ENCODE data around the gene TEAD3. TPM values are rescaled to one million over a fixed set of nuclear protein-coding genes. Genes with fewer than 3 reads are reported as not detected.

The TEAD3 gene
- total and polyA plus RNA-seq, 7 donors, result 14.4 to 95.8 (median 50.4) TPM

- intact Hi-C loops (cut with DNase I), result no loop called here
- H3K27me3 ChIP-seq, result no peaks in the 10 kb centered on the region
- H3K27ac ChIP-seq, result no peak overlapping the region
- no peaks in the 10 kb centered on the region for H3K4me1 ChIP-seq
- WGBS, 2 donors, result 77% methylated on average over 7 of the region's 7 CpGs
- no peak for DNase-seq
- H3K36me3 ChIP-seq, result no peaks in the 10 kb centered on the region
- TF ChIP-seq POLR2AphosphoS5 (IDR thresholded peaks at IDR 0.05), result no peak
- TF ChIP-seq EP300 (IDR thresholded peaks at IDR 0.05), result no peak
- TF ChIP-seq CTCF (IDR thresholded peaks at IDR 0.05), result no peak
- no peak for TF ChIP-seq POLR2A (IDR thresholded peaks at IDR 0.05)
- H3K9me3 ChIP-seq, result no peaks in the 10 kb centered on the region
- H3K4me3 ChIP-seq, result no peak overlapping the region
These were observed 51.2 kb downstream of the TEAD3 start for GRCh38 chr6:35445691-35446090.

GRCh38 chr6:35443341-35444030 lies 53.4 kb downstream of the TEAD3 start:
- Histone ChIP-seq H3K4me3 (no peak overlapping the region), H3K27ac (no peak overlapping the region), H3K9me3 (no peaks in the 10 kb centered on the region), H3K27me3 (no peaks in the 10 kb centered on the region), H3K4me1 (no peaks in the 10 kb centered on the region), H3K36me3 (no peaks in the 10 kb centered on the region)
- TF ChIP-seq EP300 (IDR thresholded peaks at IDR 0.05) (no peak), POLR2A (IDR thresholded peaks at IDR 0.05) (no peak), CTCF (IDR thresholded peaks at IDR 0.05) (no peak), POLR2AphosphoS5 (IDR thresholded peaks at IDR 0.05) (no peak)
- intact Hi-C loops (cut with DNase I), result no loop called here
- WGBS, 2 donors, result 92 to 93% methylated on average over 9 of the region's 9 CpGs
- DNase-seq, result no peak

GRCh38 chr6:35442693-35443092 lies 54.2 kb downstream of the TEAD3 start:
- Histone ChIP-seq H3K36me3 (no peaks in the 10 kb centered on the region), H3K9me3 (no peaks in the 10 kb centered on the region), H3K27ac (no peak overlapping the region), H3K4me3 (no peak overlapping the region), H3K27me3 (no peaks in the 10 kb centered on the region), H3K4me1 (no peaks in the 10 kb centered on the region)
- no peak for DNase-seq
- intact Hi-C loops (cut with DNase I), result no loop called here
- TF ChIP-seq POLR2A (IDR thresholded peaks at IDR 0.05) (no peak), CTCF (IDR thresholded peaks at IDR 0.05) (no peak), EP300 (IDR thresholded peaks at IDR 0.05) (no peak), POLR2AphosphoS5 (IDR thresholded peaks at IDR 0.05) (no peak)
- 90% methylated on average over 5 of the region's 5 CpGs for WGBS, 2 donors

GRCh38 chr6:35441642-35442041 lies 55.2 kb downstream of the TEAD3 start:
- H3K27me3 ChIP-seq, result no peaks in the 10 kb centered on the region

More at GRCh38 chr6:35441642-35442041, 55.2 kb downstream of the TEAD3 start:
- H3K27ac ChIP-seq, result no peak overlapping the region
- no peak for DNase-seq
- no peaks in the 10 kb centered on the region for H3K4me1 ChIP-seq
- H3K9me3 ChIP-seq, result no peaks in the 10 kb centered on the region
- no peak overlapping the region for H3K4me3 ChIP-seq
- 92 to 97% methylated on average over 4 of the region's 4 CpGs for WGBS, 2 donors
- TF ChIP-seq CTCF (IDR thresholded peaks at IDR 0.05) (no peak), POLR2A (IDR thresholded peaks at IDR 0.05) (no peak), EP300 (IDR thresholded peaks at IDR 0.05) (no peak), POLR2AphosphoS5 (IDR thresholded peaks at IDR 0.05) (no peak)
- no peaks in the 10 kb centered on the region for H3K36me3 ChIP-seq
- intact Hi-C loops (cut with DNase I), result no loop called here

Data from sigmoid colon (tissue), 7 donors.